ENCODE results near the gene FRAS1.
A peak's percentile ranks its signal among the peaks of the same experiment; 100 is the strongest.

Gene FRAS1

GRCh38 chr4:78222575-78223186 lies 165.6 kb downstream of the FRAS1 start:
- DNase-seq (peak; percentile 11), ATAC-seq (ENCODE audit: insufficient read depth, low read depth) (peak; percentile 69)
- Histone ChIP-seq H3K9ac (ENCODE audit: low read depth, low read length) (no peak overlapping the region), H3K27ac (ENCODE audit: low read length) (no peak overlapping the region), H3K4me1 (ENCODE audit: insufficient read depth, low read length) (no peaks in the 10 kb centered on the region), H3K36me3 (ENCODE audit: insufficient read depth, low read length) (no peaks in the 10 kb centered on the region), H3K4me3 (ENCODE audit: low read depth in 1 of 2, low read length in 2 of 2) (no peak overlapping the region), H2AFZ (ENCODE audit: low read depth, low read length) (no peak overlapping the region), H3K9me3 (ENCODE audit: insufficient read depth, low read length, severe bottlenecking) (peaks cover 3% of the 10 kb centered on the region), H3K79me2 (ENCODE audit: insufficient read depth, low read length) (no peaks in the 10 kb centered on the region), H4K20me1 (ENCODE audit: insufficient read depth, low read length) (no peaks in the 10 kb centered on the region), H3K4me2 (ENCODE audit: insufficient read depth, low read length) (no peak overlapping the region), H3K27me3 (ENCODE audit: insufficient read depth, low read length, poor library complexity) (no peaks in the 10 kb centered on the region)
- TF ChIP-seq EZH2 (IDR thresholded peaks at IDR 0.05; ENCODE audit: borderline replicate concordance, low read depth, low read length, severe bottlenecking) = no peak
- no peak for TF ChIP-seq CTCF (IDR thresholded peaks at IDR 0.05; ENCODE audit: borderline replicate concordance, extremely low read depth, low read length, poor library complexity, severe bottlenecking)

GRCh38 chr4:78225236-78225635 lies 168.1 kb downstream of the FRAS1 start:
- no peak for ATAC-seq (ENCODE audit: insufficient read depth, low read depth)
- Histone ChIP-seq H3K36me3 (ENCODE audit: insufficient read depth, low read length) (no peaks in the 10 kb centered on the region), H3K4me1 (ENCODE audit: insufficient read depth, low read length) (no peaks in the 10 kb centered on the region), H3K27me3 (ENCODE audit: insufficient read depth, low read length, poor library complexity) (peaks cover 3% of the 10 kb centered on the region), H3K4me2 (ENCODE audit: insufficient read depth, low read length) (no peak overlapping the region), H3K9ac (ENCODE audit: low read depth, low read length) (no peak overlapping the region), H3K27ac (ENCODE audit: low read length) (no peak overlapping the region), H4K20me1 (ENCODE audit: insufficient read depth, low read length) (no peaks in the 10 kb centered on the region), H2AFZ (ENCODE audit: low read depth, low read length) (no peak overlapping the region), H3K9me3 (ENCODE audit: insufficient read depth, low read length, severe bottlenecking) (peaks cover 3% of the 10 kb centered on the region), H3K4me3 (ENCODE audit: low read depth in 1 of 2, low read length in 2 of 2) (no peak overlapping the region), H3K79me2 (ENCODE audit: insufficient read depth, low read length) (no peaks in the 10 kb centered on the region)
- DNase-seq = no peak
- TF ChIP-seq CTCF (IDR thresholded peaks at IDR 0.05; ENCODE audit: borderline replicate concordance, extremely low read depth, low read length, poor library complexity, severe bottlenecking) (no peak), EZH2 (IDR thresholded peaks at IDR 0.05; ENCODE audit: borderline replicate concordance, low read depth, low read length, severe bottlenecking) (no peak)

- no peaks in the 10 kb centered on the region for H3K79me2 ChIP-seq (ENCODE audit: insufficient read depth, low read length)
- no peak overlapping the region for H3K4me3 ChIP-seq (ENCODE audit: low read depth in 1 of 2, low read length in 2 of 2)
- peaks cover 3% of the 10 kb centered on the region for H3K9me3 ChIP-seq (ENCODE audit: insufficient read depth, low read length, severe bottlenecking)
- H3K4me2 ChIP-seq (ENCODE audit: insufficient read depth, low read length) = no peak overlapping the region
- no peaks in the 10 kb centered on the region for H4K20me1 ChIP-seq (ENCODE audit: insufficient read depth, low read length)
- no peak overlapping the region for H3K27ac ChIP-seq (ENCODE audit: low read length)
- no peak overlapping the region for H3K9ac ChIP-seq (ENCODE audit: low read depth, low read length)
- DNase-seq = no peak
- H2AFZ ChIP-seq (ENCODE audit: low read depth, low read length) = no peak overlapping the region
- TF ChIP-seq CTCF (IDR thresholded peaks at IDR 0.05; ENCODE audit: borderline replicate concordance, extremely low read depth, low read length, poor library complexity, severe bottlenecking) = no peak
- no peak for TF ChIP-seq EZH2 (IDR thresholded peaks at IDR 0.05; ENCODE audit: borderline replicate concordance, low read depth, low read length, severe bottlenecking)
- ATAC-seq (ENCODE audit: insufficient read depth, low read depth) = no peak
- H3K4me1 ChIP-seq (ENCODE audit: insufficient read depth, low read length) = no peaks in the 10 kb centered on the region
- peaks cover 3% of the 10 kb centered on the region for H3K27me3 ChIP-seq (ENCODE audit: insufficient read depth, low read length, poor library complexity)
- no peaks in the 10 kb centered on the region for H3K36me3 ChIP-seq (ENCODE audit: insufficient read depth, low read length)
Measured at GRCh38 chr4:78226279-78226678, 169.2 kb downstream of the FRAS1 start.

Measured in DND-41 (cell line).